Stimulated activated CD8-positive, alpha-beta memory T cell treated with anti-CD3 and anti-CD28 coated beads, Interleukin-15, amount 100 ng/mL, for 1 hour (primary cell): ENCODE results near the gene NINL.

Experiments used
- DNase-seq: peaks from one replicate; pipeline ENCODE4 v3.0.0-alpha.2; 2020; ENCODE audit warnings: low read depth

Gene NINL

DNA sequence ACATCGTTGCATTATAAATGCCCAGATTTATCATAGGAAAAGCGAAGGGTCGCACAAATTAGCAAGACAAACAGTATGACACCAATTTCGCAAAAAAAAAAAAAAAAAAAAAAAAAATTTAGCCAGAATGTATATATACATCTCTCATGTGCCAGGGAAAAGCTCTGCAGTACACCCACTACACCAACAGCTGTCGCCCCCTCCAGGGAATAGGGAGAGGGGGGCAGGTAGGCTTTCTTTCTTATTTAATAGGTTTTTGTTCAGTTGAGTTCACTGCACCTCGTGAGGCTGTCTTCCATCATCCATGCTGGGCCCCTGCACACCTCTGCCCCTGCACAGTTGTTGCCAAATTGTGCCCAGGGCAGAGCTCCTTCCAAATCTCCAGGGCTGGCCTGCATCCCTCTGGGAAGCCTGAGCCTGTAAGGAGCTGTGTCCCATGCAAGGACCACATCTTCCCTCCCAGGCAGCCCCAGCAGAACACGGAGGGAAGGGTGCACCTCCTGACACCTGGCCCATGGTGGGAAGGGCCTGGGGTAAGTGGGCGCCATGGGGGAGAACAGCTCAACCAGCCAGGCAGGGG lies 85.4 kb downstream of the NINL start:
- no peak for DNase-seq

DNA sequence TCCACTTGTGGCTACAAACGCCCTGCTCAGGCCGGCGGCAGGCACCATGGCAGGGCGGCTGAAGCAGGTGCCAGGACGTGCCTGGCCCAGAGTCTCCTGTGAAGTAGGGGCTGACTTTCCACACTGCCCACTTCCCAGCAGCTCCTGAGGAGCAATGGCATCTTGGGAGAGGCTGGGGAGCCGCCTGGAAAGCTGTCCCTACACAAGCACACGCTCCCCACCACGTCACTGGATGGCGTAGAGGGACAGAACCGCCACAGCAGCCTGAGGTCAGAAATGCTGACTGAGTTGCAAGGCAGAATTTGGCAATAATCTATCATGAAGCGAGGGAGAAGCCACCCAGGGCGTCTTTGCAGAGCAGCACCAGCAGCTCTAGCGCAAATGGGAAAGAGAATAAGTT lies 86.3 kb downstream of the NINL start:
- DNase-seq, result no peak

DNA sequence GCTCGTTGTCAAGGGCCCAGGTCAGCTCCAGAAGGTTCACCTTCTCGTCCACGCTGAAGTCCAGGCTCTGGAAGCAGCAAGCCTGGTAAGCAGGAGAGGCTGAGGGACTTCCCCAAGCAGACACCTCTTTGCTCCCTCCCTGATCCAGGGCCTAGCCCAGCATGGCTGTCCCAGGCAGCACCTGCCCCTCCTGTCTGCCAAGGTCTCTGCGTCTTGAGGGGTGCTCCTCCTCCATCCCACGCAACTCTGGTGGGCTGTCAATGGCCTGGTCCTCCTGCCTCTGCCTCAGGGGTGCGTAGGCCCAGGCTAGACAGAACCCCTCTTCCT lies 87.1 kb downstream of the NINL start:
- no peak for DNase-seq

DNA sequence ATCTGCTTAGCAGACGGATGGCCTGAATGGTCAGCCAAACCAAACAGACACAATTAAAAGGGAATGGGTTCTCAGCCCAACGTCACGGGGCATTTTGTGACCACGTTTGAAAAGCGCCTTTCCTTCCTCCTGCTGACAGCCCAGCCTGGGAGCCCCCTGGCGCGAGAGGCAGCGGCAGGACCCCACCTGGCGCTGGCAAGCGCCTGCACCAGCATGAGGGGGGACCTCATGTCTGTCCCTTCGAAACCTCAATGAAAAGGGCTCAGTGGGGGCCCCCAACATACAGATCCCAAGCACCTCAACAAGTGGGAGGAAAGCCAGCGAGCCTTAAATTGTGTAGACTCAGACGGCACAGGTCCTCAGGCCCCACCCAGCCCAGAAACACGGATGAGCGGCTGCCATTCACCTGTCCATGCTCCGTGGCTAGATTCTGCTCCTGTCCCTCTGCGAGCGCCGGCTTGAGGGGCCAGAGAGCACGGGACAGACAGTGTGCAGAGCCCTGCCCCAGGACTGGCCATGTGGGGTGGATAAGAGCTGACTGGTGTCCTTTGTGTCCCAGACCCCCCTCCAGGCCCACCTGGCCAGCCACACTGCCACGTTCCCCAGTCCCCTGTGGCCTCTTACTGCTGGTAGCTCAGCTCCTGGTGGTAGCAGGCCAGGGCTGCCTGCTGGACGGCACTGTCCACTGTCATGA lies 87.6 kb downstream of the NINL start:
- no peak for DNase-seq

DNA sequence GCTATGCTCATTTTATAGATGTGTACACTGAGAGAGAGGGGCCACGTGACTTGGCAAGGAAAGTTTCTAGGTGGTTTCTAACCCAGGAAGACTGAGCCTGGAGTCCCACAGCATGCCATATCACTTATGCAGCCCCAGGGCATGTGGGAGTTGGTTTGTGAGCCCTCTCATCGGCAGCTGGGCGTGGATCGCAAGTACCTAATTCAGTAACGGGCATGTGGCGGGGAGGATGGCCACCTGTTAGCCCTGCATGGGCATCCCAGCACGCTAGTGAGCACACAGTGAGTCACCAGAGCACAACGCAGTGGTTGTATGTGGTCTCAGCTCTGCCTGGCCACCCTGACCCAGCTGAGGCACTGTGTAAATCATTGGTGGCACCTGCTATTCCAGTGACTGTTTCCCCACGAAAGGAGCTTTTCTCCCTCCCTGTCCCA lies 88.3 kb downstream of the NINL start:
- no peak for DNase-seq

DNA sequence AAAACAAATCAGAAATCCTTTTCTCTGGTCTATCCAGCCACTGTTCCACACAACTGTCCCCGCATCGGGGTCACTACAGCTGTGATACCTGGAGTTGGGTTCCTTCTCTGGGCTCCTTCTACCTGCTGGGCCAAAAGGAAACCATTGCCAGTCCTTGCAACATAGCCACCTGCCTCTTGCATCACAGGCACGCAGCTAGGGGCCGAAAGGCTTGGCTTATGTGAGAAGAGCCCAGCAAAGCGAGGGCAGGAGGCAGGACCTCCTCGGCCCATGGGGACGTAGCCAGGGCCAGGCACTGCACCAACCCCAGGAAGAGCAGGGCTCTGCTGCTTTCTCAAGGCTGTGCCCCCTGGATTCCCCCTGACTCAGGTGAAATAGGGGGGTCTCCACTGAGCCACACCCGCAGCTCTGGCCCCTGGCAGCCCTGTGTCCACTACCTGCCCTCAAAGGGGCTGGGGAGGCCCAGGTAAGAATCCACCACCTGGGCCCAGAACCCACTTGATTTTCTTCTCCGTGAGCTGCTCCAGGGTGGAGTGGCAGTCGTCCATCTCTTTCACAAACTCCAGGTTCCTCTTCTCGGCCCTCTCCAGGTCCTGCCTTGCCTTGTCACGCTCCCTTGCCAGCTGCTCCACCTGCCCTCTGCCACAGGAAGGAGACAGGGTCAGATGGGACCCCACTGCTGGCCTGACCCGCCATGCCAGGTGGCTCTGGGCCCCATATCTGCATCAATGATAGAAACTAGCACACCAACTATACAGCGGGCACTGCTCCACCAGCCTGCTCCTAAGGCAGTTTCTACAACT lies 89.0 kb downstream of the NINL start:
- DNase-seq, result no peak

DNA sequence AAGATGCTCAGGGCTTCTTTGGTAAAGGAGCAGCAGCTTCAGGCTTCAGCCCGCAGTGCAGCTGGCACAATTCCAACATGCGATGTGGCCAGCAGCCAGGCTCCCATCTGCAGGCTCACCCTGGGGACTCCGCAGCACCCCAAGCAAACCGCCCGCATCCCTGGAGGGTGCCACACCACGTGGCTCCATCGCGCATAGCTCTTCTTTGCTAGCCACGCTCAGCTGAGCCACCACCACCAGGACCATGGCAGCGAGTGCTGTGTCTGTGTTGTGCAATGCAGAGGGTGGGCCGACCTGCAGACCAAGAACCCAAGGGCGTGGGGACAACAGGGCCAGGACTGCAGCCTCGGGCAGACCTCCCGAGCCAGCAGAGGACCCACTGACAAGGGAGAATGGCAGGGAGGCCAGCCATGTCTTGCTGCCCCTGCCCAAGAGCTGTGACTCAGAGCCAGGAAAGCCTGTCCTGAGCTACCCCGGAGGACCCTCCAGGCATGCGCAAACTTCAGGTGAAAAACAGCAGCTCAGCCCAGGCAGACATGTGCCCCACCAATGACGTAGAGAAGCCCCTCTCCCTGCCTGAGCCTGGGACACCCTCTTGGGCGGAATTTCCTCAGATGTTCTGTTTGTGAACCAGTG lies 90.0 kb downstream of the NINL start:
- DNase-seq, result no peak

DNA sequence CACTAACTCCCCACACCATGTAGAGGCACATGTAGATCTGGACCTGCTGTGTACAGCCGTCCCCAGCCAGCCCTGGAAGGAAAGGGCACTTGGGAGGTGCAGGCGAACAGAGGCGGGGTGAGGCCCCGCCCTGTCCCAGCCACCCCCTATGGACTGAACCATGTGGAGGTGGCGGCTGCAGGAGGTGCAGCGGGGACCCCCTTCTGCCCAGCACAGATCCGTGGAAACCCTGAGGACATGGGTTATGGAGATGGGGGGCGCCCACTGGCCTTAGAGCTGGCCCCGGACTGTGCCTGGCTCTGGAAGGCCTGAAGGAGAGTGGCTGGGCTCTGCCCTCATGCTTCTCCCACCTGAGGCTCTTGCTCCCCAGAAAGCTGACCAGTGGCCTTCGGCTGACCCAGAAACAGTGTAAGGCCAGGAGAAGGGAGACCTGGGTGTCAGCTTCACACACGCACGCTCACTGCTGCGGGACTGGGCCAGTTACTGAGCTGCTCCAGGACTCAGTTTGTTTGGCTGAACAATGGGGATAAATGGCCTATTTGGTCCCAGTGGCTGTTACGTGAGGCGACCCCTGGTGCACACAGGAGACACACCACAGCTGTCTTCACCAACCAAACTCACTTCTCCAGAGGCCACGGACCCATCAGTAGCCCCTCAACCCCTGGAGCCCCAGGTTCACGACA lies 90.7 kb downstream of the NINL start:
- DNase-seq, result no peak

DNA sequence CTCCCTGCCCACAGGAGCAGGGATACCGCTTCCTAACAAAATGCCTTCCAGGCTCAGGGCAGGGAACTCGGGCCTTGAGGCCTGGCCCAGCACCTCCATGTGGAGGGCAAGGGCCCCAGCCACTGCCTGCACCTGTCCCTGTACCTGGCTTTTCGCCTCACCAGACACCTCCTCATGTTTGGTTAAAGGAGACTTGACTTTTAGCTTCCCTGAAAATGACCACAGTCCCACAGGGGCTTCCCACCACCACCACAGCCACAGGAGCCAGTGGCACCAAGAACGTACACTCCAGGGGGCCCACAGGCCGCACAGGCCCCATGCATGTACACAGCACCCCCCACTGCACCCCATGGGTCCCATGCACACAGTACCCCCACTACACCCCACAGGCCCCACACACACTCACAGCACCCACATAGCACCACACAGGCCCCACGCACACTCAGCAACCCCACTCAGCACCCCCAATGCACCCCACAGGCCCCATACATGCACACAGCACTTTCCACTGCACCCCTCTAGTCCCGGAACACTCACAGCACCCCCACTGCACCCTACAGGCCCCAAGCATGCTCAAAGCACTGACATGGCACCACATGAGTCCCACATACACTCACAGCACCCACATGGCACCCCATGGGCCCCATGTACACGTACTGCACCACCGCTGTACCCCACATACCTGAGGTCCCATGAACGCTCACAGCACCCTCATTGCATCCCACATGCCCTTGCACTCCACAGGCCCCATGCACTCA lies 91.4 kb downstream of the NINL start:
- DNase-seq, result no peak

DNA sequence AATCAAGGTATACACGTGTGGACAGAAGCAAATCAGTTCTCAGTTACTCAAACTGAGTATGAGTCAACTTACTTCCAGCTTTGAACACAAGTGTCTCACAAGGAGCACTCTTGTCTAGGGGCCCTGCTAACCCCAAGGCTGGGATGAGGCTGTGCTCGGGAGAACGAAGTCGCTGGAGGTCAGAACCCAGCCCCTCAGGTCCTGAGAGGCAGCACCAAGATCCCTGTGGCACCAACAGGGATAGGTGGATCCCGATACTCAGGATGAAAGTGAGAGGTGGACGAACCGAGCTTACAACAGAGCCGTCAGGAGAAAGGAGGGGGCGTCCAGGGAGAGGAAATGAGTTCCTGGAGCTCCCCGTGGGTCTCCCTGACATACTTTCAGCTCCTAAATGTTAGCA lies 92.2 kb downstream of the NINL start:
- DNase-seq, result no peak

DNA sequence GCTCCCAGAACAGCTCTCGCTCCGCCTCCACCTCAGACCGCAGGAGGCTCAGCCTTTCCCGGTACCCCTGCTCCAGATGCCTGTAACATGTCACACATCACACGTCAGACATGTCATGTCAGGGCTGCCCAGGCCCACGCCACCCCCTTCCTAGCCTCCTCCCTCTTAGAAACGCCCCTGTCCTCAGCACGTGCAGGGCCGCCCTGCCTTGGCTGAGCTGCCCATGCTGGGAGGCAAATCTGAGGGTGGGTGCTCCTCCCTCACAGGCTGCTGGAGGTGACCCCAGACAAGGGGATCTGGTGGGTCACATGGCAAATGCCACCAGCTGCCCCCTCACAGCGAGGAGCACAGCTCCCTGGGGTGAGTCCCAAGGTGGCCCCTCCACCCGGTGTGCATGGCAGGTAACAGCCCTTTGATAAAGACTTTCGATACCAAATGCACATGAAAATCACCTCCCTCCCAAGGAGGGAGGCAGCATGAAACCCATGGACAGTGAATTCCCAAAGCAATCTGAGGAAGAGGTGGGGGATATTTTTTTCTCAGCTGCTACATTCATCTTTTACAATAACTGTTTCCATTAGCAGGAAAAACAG lies 93.8 kb downstream of the NINL start:
- no peak for DNase-seq

DNA sequence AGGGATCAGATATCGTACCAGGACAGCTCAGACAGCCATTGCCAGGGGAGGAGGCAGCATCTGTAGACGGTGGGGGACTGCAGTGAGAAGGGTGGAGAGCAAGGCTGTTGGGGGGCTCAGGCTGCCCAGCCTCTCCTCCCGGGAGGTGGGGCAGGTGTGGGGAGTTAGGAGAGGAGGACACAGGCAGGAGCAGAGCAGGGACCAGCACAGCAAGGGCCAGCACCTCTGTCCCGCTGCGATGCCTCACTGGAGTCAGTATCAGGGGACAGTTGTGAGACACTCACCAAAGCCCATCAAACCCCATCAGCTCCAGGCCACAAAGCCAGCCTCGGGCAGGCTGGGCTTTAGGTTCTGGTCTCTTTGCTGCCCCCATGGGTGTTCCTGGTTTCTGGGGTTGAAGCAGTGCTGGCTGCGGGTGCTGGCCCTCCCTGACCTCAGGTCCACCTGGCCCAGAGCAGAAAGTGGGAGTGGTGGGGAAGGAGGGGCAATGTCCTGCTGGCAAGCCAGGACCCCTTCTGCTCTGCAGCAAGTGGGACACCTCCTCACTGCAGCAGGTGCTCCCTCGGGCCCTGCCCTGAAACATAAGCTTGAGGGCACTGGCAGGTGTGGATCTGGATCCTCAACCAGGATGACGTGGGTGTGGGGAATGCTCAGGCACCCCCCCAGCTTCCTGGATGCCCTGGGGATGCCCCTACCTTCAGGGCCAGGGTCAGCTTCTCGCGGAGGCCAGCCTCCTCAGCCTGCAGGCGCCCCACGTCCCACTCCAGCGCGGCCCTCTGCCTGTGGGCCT lies 94.5 kb downstream of the NINL start:
- no peak for DNase-seq

DNA sequence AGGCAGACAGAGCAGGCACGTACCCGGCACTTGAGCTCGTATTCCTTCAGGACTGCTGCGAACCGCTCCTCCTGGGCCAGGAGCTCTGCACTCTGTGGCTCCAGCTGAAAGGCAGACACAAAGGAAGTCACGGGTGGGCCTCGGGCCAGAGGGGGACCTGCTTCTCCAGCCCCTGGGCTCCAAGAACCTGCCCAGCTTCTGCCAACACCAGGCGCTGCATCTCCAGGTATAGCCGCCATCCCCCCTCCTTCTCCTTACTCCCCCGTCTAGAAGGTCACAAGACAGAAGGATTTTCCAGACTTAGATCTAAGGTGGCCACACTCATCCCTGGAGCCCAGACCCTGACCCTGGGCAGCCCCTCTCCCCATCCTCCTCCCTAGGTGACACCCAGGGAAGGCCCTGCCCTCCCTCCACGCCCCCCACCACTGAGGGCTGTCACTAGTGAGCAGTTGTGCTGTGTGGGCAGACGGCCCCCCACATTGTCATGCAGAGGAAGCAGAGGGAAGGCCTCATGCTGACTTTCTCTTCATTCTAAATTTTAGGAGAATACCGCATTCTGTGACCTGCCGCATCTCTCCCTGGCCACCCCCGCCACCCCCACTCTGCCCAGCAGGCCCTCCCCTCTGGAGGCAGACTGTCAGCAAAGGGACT lies 96.0 kb downstream of the NINL start:
- DNase-seq, result no peak

DNA sequence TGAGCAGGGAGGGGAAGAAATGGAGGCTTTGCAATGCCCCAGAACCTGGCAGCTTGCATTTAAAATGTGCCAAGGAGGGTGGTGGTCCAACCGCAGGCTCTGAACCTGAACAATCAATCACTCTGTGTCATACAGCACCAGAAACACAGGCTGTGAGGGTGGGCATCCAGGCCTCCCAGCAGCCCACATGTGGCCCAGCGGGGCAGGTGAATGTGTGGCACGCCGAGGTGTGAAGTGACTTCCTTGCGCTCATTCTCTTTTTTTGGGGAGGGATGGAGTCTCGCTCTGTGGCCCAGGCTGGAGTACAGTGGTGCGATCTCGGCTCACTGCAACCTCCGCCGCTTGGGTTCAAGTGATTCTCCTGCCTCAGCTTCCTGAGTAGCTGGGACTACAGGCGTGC lies 97.4 kb downstream of the NINL start:
- DNase-seq, result no peak

DNA sequence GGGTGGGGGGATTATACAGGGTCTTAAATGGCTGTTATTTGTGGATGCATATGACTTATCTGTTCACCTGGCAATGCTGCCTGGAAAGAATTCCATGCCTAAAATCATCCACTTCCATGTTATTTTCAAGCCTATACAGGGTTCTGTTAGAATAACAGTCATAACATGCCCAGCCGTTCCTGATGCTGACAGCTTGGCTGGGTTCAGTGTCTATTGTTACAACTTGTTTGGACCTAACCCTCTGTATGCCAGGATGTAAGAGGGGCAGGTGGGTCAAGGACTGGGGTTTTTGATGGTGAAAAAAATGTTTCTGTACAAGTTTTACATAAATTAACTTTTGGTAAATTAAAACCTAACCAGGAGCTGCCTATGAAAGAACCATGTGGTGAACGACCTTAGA lies 98.0 kb downstream of the NINL start:
- no peak for DNase-seq

DNA sequence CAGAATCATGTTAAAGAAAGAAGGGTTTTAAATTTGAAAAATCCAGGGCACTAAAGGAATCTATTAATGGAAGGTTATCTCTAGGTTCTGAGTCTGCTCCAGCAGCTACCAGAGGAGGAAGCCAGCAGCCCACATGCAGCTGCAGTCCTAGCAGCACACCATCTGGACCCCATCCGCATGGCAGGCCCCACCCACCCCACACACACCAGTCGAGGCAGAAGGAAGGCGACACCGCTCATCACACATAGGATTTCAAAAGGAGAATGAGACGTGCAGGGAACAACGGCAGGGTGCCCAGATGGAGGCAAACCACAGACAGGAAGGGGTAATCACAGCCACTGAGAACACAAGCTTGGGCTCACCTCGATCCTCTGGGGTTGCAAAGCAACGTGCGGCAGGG lies 99.0 kb downstream of the NINL start:
- DNase-seq, result no peak

DNA sequence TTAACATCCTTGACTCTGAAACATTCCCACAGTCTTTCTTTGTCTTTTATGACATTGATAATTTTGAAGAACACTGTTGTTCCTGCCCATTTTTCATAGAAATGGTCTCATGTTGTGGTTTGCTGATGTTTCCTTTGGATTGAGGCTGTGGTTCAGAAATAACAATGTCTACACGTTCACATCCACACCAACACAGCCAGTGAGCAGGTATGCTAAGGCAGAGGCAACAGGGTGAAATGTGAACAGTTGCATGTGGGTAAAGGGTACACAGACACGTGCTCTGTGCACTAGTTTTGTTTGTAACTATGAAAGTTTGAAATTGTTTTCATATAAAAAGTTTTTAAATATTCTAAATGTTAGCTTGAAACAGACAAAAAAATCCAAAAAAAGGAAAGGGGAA lies 99.5 kb downstream of the NINL start:
- DNase-seq, result no peak

DNA sequence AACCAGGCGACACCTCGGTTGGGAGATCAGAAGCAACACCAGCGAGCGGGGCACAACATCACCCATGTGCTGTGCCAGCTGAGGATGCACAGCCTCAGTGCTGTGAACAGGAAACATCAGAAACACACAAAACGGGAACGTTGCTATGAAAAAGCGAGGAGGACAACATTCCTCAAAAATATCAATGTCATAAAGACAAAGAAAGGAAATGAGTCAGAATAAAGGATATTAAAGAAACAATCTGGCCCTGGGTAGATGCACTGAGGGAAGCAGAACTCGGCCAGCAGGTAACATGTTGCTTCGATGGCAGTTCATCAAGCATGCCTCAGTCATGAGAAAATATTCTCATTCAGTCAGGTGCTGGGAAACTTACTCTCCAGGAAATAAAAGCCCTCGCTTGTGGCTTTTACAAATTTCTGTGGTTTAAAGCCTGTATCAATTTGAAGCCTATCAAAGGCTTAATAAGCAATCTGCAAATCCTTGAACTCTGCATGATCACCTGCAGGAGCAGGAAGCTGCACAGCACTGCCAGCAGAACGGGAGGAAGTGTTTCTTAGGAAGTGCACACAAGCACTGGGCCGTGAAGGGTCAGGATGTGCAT lies 100.3 kb downstream of the NINL start:
- DNase-seq, result no peak

DNA sequence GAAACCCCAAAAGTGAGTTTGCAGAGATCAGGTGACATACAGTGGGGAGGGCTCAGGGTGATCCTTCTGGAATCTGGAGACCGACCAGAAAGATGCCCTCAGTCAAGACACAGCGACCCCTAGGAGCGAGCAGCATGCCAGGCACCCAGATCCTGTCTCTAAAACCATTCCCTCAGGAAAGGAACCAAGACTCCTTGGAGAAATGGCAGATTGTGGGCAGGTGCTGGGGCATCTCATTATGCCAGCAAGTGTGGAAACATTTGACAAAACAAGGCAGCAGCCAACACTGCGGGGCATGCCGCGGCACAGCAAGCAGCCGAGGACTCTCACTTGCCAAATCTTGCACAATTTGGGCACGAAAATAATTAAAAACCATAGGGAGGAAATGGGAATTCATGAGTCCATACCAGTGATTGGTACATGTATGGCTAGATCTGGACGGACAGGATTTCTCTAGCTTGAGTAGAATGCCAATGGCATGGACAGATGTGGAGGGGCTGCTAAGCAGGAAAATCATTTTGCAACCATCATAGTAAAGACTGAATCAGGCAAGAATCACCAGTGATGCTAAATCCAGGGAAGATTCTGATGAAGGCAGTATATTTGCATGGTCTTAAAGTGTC lies 101.0 kb downstream of the NINL start:
- DNase-seq, result no peak
